Cardiac muscle cell (in vitro differentiated cells and primary cell): Measurements from ENCODE around the gene MED25. TPM values are rescaled to one million over a fixed set of nuclear protein-coding genes. Genes with fewer than 3 reads are reported as not detected.
A peak's percentile ranks its signal among the peaks of the same experiment; 100 is the strongest.

Source experiments
- DNase-seq, 2 donors: peaks; one replicate each; pipeline versions ENCODE4 v3.0.0 to v3.0.0-alpha.2; 2010 to 2017; ENCODE audit warnings: low read depth in 1 of 2, low spot score in 1 of 2
- H3K27ac ChIP-seq: fragments of 200-600 bp; sonication (generic); 2 replicates; pipeline ENCODE4 v1.5.1; 2016
- H3K27me3 ChIP-seq: fragments of 200-600 bp; sonication (generic); 2 replicates; pipeline ENCODE4 v1.6.0; 2016; ENCODE audit warnings: control low read depth
- H3K36me3 ChIP-seq: fragments of 200-600 bp; sonication (generic); 2 replicates; pipeline ENCODE4 v1.5.1; 2016; ENCODE audit warnings: control low read depth
- H3K4me1 ChIP-seq: fragments of 200-600 bp; sonication (generic); 2 replicates; pipeline ENCODE4 v1.8.1; 2017; ENCODE audit warnings: low read depth, mild to moderate bottlenecking, mixed run types
- H3K4me3 ChIP-seq: fragments of 200-600 bp; sonication (generic); 2 replicates; pipeline ENCODE4 v1.5.1; 2016; ENCODE audit warnings: mild to moderate bottlenecking
- H3K9me3 ChIP-seq: fragments of 200-600 bp; sonication (generic); 2 replicates; pipeline ENCODE4 v1.5.1; 2017; ENCODE audit warnings: low read depth, mild to moderate bottlenecking, control low read depth
- polyA plus RNA-seq: library from polyadenylated mRNA; unstranded; fragments of >200 nt; fragmentation: Nextera tagmentation; extraction: Ambion mirVana; gene quantifications from 2 replicates; pipeline ENCODE4 v1.2.1, GENCODE V29; 2016
- total RNA-seq: library from RNA; depleted of rRNA; stranded (reverse); fragments of >200 nt; gene quantifications from 2 replicates; pipeline ENCODE4 v1.2.3, GENCODE V29; 2016
- TF ChIP-seq, protein P1 (sequence below): IDR thresholded peaks from 2 replicates; pipeline ENCODE4 v1.5.1; 2012; ENCODE audit warnings: low read depth, mild to moderate bottlenecking, low read length

MED25 gene
- total and polyA plus RNA-seq, 2 experiments from 2014 or later, result 69.9 to 83.7 TPM

GRCh38 chr19:49872245-49873128 is 54.4 kb downstream of the MED25 start:
- no peaks in the 10 kb centered on the region for H3K9me3 ChIP-seq
- no peaks in the 10 kb centered on the region for H3K4me1 ChIP-seq
- TF ChIP-seq, protein P1, sequence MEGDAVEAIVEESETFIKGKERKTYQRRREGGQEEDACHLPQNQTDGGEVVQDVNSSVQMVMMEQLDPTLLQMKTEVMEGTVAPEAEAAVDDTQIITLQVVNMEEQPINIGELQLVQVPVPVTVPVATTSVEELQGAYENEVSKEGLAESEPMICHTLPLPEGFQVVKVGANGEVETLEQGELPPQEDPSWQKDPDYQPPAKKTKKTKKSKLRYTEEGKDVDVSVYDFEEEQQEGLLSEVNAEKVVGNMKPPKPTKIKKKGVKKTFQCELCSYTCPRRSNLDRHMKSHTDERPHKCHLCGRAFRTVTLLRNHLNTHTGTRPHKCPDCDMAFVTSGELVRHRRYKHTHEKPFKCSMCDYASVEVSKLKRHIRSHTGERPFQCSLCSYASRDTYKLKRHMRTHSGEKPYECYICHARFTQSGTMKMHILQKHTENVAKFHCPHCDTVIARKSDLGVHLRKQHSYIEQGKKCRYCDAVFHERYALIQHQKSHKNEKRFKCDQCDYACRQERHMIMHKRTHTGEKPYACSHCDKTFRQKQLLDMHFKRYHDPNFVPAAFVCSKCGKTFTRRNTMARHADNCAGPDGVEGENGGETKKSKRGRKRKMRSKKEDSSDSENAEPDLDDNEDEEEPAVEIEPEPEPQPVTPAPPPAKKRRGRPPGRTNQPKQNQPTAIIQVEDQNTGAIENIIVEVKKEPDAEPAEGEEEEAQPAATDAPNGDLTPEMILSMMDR, result no peak

GRCh38 chr19:49873129-49873521 is 55.0 kb downstream of the MED25 start:
- Histone ChIP-seq H3K36me3 (no peaks in the 10 kb centered on the region), H3K4me3 (no peak overlapping the region), H3K9me3 (no peaks in the 10 kb centered on the region), H3K27ac (no peak overlapping the region), H3K27me3 (no peaks in the 10 kb centered on the region), H3K4me1 (no peaks in the 10 kb centered on the region)
- TF ChIP-seq, protein P1, result no peak
- DNase-seq, result no peak

More at GRCh38 chr19:49872245-49873128, 54.4 kb downstream of the MED25 start:
- Histone ChIP-seq H3K4me3 (no peak overlapping the region), H3K27me3 (no peaks in the 10 kb centered on the region), H3K36me3 (no peaks in the 10 kb centered on the region), H3K27ac (no peak overlapping the region)
- no peak for DNase-seq

GRCh38 chr19:49873834-49874233 is 55.7 kb downstream of the MED25 start:
- DNase-seq, result no peak
- Histone ChIP-seq H3K27me3 (no peaks in the 10 kb centered on the region), H3K9me3 (no peaks in the 10 kb centered on the region), H3K36me3 (no peaks in the 10 kb centered on the region), H3K4me1 (no peaks in the 10 kb centered on the region), H3K27ac (no peak overlapping the region), H3K4me3 (no peak overlapping the region)
- TF ChIP-seq, protein P1, result no peak

DNA sequence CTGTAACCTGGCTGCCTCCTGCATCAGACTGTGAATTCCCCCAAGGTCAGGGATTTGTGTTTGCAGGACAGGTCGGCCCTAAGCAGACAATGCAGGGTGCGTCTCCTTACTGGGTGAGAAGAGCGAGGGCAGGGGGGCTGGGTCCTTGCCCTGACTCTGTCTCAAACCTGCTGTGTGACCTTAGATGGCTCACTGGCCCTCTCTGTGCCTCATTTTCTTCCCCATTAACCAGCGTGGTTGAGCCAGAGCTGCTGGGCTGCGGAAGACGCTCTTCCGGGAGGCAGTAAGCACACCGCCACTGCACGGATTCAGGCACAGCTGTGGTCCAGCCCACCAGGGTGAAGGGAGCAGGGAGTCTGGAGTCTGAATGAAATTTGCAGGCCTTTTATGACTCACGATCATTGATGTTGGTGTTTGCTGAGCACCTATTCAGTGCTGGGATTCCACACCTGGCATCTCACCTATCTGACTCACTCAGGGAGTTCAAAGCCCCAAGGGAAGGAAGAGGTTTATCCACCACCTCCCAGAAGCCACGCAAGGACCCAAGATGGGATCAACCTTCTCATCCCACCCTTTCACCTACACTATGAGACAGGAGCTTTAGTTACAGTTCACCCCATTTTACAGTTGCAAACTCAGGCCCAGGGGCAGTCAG is 56.5 kb downstream of the MED25 start:
- Histone ChIP-seq H3K27ac (no peak overlapping the region), H3K4me3 (no peak overlapping the region), H3K4me1 (no peaks in the 10 kb centered on the region), H3K27me3 (no peaks in the 10 kb centered on the region), H3K36me3 (no peaks in the 10 kb centered on the region), H3K9me3 (no peaks in the 10 kb centered on the region)
- DNase-seq, result no peak
- TF ChIP-seq, protein P1, result no peak

GRCh38 chr19:49875177-49875576 is 57.1 kb downstream of the MED25 start:
- DNase-seq, result no peak
- Histone ChIP-seq H3K4me3 (peak overlapping the region; percentile 76), H3K4me1 (no peaks in the 10 kb centered on the region), H3K27me3 (no peaks in the 10 kb centered on the region), H3K9me3 (no peaks in the 10 kb centered on the region), H3K36me3 (peaks cover 3% of the 10 kb centered on the region), H3K27ac (peak overlapping the region; percentile 99)
- TF ChIP-seq, protein P1, result no peak
